NB4 (cell line): ENCODE data around the gene CCNDBP1.

Experiments used
- MYC ChIP-seq: IDR thresholded peaks from 2 replicates; pipeline ENCODE4 v1.6.1; 2011; ENCODE audit warnings: low read depth, low read length
- POLR2A ChIP-seq: IDR thresholded peaks from 2 replicates; pipeline ENCODE4 v1.6.1; 2011; ENCODE audit warnings: mild to moderate bottlenecking; ENCODE audit not compliant: insufficient read length; ENCODE audit errors: extremely low read depth
- TF ChIP-seq, protein P1 (sequence below): IDR thresholded peaks from one replicate; pipeline ENCODE4 v1.5.1; 2012; ENCODE audit warnings: low read depth, low read length
- TF ChIP-seq, protein P2 (sequence below): IDR thresholded peaks from 2 replicates; pipeline ENCODE4 v1.6.1; 2011; ENCODE audit warnings: low read depth, low read length

DNA sequence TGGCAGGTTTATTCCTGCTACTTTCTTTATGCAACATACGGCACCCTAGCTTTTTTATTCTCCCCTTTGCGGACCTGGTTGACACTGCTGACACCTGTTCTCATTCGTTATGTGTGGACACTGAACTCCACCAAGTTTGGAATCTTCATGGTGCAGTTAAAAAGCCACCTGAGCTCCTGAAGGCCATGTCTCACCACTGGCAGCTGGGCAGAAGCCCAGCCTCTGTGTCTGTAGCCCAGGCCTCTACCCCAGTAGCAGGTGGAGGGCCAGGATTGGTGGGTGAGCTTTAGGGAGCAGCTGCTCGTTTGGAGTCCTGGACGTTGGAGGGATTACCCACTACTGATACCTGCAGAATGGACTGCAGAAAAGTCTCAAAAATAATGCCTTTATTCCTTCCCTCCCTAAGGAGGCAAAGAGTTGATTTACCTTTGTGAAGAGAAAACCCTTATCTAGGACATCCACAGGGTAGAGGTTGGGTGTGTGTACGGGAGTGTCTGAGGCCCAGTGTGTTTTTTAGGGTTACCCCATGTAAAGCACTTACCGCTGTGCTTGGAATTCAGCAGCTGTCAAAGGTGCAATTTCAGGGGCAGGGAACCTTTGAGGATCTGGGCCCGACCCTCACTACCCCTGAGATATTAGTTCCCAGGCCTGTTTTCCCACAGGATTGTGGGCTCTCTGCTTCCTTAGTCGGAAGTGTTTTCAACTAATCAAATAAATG, 637 bp upstream of the CCNDBP1 start:
- TF ChIP-seq, protein P1, sequence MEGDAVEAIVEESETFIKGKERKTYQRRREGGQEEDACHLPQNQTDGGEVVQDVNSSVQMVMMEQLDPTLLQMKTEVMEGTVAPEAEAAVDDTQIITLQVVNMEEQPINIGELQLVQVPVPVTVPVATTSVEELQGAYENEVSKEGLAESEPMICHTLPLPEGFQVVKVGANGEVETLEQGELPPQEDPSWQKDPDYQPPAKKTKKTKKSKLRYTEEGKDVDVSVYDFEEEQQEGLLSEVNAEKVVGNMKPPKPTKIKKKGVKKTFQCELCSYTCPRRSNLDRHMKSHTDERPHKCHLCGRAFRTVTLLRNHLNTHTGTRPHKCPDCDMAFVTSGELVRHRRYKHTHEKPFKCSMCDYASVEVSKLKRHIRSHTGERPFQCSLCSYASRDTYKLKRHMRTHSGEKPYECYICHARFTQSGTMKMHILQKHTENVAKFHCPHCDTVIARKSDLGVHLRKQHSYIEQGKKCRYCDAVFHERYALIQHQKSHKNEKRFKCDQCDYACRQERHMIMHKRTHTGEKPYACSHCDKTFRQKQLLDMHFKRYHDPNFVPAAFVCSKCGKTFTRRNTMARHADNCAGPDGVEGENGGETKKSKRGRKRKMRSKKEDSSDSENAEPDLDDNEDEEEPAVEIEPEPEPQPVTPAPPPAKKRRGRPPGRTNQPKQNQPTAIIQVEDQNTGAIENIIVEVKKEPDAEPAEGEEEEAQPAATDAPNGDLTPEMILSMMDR = no peak
- TF ChIP-seq POLR2A = no peak
- TF ChIP-seq, protein P2, sequence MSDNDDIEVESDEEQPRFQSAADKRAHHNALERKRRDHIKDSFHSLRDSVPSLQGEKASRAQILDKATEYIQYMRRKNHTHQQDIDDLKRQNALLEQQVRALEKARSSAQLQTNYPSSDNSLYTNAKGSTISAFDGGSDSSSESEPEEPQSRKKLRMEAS = no peak
- TF ChIP-seq MYC = no peak
